Kidney glomerular epithelial cell (primary cell): ENCODE results near the gene CCDC86.

Source experiments
- DNase-seq: peaks from one replicate; lab custom pipeline; 2025; lab: John Stamatoyannopoulos, UW

Gene CCDC86

DNA sequence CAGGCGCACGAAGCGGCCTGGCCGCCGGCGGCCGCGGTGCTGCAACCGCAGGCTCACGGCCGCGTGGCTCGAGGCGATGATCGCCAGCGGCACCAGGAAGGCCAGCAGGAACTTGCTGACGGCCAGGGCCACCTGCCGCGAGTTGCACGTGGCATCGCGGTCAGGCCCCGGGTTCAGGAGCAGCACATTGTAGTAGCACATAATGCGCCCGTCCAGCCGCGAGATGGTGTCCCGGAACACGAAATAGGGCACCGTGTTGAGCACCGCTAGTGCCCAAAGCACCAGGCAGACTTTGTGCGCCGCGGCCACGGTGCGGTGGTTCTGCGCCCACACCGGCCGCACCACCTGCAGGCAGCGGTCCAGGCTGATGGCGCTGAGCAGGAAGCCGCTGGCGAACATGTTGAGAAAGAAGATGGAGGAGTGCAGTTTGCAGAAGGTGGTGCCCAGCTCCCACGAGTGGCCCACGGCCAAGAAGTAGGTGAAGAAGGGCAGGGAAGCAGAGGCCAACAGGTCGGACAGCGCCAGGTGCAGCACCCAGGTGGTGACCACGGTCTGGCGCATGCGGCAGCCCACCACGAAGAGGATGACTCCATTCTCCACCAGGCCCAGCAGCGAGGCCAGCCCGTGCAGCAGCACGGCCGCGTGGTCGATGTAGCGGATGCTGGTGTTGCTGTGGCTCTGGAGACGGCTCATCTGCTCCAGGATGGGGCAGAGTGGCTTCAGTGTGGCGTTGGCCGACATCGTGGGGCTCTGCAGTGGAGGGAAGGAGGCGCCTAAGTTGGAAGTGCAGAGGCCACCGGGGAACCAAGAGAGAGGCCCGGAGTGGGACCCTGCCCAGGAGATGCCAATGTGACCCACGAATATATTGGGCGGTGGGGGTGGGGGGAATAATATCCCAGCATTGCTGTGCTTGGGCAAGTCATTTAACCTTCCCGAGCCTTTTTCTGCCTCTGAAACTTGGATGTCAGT lies 11.4 kb downstream of the CCDC86 start:
- no peak for DNase-seq

DNA sequence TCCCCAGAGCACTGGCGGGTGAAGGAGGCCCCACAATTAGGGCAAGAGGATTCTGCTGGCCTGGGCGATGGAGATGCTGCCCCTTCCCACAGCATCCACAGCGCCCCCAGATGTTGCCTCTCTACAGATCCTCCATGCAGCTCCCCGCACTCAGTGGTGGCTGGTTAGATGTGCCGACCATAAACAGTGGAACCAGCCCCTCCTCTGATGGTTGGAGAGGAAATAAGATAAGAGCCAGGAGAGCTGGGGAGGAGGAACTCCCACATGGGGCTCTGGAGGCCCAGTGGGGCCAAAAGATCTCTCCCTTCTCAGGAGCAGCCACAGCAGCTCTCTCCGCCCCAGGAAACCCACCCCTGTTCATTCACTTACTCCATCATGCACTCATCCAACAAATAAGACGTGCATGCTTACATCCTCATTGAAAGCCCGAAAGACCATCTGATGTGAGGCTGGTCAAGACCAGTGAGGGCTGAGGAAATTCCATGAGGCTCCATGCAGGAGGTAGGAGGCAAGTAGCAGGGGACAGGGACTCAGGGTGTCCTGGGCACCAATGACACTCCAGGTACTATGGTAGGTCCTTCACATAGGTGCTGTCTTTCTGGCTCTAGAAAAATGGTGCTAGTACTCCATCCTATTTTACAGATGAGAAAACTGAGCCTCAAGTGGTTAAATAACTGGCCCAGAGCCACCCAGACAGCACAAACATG lies 12.4 kb downstream of the CCDC86 start:
- DNase-seq: no peak

DNA sequence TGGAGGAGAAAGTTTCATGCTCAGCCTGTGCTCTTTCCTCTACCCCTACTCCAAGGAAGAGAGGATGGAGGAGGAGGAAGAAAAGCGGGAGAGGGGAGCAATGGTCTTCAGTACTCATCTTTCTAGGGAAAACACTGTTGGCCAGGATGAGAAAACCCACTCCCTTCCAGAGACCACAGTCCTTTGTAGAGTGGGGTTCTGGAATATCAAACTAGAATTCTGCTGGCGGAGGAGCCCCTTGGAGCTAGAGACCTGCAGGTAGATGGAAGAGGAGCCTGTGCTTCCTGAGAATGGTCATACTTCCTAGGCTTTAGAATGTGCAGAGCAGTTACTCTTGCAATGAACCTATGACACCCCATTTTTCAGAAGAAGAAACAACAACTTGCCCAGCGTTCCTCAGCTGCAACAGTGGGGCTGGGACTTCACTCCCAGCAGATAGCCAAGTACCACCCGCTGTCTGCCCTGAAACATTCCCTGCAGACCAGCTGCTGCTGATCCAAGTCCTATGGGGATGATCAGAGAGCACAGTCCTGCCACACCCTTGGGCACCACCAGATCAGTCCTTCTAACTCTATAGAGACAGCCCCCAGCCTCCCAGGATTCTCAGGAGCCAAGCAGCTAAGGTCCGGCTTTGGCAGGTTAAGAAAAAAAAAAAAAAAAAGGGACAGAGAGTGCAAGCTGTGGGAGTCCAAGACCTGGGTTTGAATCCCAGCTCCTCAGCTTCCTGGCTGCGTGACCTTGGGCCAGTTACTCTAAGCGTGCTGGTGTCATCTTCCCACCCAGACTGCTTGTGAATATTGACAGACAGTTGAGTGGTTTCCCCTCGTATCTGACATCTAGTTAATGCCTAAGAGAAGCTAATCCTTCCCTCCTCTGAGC lies 13.2 kb downstream of the CCDC86 start:
- DNase-seq: no peak

DNA sequence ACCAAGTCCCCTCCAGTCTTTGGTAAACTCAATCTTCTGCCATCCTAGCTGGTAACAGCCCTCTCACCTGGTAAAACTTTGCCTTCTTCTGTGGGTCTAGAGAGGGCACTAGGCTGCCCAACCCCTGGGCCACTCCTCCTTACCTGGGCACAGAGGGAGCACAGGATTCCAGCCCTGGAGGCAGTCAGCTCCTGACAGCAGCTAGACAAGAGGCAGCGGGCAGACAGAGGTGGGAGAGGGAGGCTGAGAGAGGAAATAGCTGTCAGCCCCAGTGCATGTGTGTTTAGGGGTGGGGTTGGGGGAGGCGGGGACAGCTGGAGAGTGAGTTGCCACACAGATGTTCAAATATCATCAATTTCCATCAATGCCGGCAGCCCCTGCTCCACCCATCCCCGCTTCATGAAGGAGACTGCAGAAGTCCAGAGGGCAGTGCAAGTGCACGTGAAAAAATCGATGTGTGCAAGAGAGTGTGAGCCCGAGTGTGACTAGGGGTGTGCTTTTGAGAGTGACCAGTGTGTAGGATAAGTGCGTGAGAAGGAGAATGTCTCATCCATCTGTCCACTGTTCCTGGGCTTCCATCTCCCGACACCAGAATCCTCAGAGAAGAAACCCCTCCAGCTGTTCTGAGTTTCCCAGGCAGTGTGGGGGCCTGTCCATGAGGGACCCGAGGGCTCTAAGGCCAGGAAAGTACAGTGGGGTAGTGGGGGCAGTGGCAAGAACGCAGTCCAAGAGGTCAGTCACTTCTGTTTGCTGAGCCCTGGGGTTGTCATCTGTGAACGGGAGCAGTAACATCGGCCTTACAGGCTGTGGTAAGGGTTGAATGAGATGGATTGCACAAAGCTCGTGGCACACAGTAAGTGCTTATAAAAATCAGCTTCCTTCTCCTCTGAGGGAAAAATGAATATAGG lies 14.1 kb downstream of the CCDC86 start, which contains the start of gene PTGDR2:
PTGDR2 (minus strand) TSS at position 225 of the 908 bp plus-strand sequence. CDS start 2,228 bp downstream, outside the sequence.
- no peak for DNase-seq

DNA sequence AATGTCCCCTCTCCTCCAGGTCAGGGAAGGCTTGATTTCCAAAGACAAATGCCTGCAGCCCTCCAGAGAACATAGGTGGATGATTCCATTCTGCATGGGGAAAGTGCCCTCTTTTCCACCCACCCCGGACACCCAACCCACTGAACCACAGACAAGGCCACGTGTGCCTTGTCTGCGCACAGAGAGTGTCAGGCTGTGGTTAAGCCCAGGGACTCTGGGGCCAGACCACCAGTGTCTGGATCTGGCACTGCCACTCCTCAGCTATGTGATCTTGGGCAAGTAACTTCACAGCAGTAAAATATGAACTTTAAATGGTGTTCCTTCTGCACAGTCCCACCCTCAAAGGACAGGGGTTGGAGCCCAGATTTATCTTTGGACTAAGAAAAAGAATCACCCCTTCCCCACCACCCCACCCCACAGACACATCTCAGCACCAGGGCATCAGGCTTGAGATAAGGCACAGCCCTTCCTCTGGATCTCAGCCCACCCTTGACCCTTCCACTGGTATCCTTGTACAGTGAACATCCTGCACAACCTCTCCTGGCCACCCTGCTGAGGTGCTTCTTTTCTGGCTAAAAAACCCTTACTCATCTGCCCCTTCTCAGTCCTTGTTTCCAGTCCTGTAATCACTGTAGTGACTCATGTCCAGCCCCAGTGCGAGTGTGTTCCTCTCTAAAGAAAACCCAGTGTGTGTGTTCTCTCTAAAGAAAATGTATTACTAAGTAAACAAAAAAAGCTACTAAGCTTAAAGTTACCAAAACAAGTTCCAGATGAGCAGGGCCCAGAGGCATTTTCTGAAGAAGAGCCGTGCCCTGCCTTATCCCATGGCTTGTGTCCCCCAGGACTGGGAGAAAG lies 15.7 kb downstream of the CCDC86 start:
- DNase-seq: peak; percentile 7

DNA sequence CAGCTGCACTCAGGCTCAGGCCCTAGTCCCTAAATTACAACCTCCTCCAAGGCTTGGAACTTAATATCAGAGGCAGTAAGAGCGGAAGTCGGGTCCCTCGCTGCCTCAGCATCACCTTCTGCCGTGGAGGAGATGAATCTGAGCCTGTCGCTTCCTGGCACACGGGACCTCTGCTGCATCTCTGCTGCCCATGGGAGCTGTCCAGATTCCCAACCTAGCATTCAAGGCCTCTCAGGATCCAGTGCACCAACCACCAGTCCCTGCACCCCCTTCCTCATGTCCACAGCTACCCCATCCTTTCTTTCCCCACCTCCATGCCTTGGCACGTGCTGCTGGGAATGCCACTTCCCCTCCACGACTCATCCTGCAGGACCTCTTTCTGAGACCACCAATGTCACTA lies 16.3 kb downstream of the CCDC86 start:
- no peak for DNase-seq

DNA sequence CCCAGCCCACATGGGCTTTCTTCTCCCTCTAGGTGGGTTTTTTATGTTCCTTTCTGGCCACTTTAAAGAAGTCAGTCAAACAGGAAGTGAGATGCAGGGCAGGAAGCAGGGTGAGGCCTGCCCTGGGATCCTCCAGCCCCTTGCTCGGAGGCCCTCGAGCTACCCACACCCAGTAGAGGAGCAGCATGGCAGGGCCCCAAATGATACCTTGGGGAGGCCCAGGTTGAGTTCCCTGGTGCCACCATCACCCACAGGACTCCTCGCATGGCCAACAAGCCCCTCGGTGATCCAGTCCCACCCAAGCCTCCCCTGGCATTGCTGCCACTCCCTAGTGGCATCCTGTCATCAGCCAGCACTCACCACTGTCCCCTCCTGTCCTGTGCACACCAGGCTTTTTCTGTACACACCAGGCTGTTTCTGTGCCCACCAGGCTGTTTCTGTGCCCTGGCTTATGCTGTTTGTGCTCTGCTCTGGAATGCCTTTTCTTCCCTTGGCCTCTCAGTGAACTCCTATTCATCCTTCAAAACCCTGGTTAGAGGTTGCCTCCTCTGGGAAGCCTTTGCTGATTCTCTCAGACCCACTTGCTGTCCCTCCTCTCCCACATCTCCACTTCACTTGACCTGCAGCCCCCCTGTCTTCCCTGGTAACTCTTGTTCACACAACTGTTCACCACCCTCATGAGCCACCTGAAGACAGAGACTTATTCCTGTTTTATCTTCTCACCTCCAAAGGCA lies 17.0 kb downstream of the CCDC86 start:
- no peak for DNase-seq

DNA sequence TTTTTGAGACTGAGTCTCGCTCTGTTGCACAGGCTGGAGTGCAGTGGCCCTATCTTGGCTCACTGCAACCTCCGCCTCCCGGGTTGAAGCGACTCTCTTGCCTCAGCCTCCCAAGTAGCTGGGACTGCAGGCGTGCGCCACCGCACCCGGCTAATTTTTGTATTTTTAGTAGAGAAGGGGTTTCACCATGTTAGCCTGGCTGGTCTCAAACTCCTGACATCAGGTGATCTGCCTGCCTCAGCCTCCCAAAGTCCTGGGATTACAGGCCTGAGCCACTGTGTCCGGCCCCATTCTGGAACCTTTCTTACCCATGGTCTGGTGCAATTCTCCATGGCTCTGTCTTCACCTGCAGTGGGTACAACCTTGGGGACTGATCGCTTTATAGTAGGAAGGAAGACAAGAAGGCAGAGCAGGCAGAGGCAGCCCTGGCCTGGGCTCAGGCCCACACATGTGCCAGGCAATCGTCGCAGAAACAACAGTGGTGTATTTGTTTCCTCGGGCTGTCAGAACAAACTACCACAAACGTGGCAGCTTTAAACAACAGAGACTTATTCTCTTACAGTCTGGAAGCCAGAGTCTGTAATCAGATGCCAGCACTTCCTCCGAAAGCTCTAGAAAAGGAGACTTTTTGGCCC lies 17.8 kb downstream of the CCDC86 start:
- no peak for DNase-seq

DNA sequence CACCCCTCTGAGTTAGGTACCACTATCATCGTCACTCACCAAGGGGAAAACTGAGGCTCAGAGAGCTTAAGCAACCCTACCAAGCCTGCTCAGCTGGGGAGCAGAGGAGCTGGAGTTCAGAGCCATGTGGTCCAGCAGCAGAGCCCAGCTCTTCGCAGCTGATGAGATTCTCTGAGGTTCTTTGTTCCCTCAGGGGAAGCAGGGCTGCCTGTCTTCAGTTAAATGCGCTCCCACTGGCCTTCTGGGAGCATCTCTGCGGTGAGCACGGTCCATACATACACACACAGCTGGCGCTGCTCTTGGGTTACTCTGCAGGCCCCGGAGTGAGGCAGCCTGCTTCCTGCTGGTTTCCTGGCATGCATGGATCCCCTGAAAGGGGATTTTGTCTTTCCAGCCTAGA lies 19.0 kb downstream of the CCDC86 start:
- DNase-seq: no peak

DNA sequence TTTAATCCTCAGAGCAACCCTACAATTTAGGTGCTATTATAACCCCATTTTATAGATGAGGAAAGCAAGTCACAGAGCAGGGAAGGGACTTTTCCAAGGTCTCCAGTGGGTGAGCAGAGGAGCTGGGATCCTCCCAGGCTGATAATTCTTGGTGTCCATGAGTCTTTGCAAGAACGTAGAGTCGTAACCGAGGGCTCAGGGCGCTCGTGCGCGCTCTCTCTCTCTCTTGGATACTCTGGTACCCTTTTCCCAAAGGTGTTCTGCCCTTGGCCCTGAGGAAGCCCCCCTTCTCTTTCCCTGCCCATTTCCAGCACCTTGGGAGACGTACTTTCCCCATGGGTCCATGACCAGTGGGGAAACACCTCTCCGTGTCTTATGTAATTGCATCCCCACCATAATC lies 20.3 kb downstream of the CCDC86 start:
- no peak for DNase-seq

DNA sequence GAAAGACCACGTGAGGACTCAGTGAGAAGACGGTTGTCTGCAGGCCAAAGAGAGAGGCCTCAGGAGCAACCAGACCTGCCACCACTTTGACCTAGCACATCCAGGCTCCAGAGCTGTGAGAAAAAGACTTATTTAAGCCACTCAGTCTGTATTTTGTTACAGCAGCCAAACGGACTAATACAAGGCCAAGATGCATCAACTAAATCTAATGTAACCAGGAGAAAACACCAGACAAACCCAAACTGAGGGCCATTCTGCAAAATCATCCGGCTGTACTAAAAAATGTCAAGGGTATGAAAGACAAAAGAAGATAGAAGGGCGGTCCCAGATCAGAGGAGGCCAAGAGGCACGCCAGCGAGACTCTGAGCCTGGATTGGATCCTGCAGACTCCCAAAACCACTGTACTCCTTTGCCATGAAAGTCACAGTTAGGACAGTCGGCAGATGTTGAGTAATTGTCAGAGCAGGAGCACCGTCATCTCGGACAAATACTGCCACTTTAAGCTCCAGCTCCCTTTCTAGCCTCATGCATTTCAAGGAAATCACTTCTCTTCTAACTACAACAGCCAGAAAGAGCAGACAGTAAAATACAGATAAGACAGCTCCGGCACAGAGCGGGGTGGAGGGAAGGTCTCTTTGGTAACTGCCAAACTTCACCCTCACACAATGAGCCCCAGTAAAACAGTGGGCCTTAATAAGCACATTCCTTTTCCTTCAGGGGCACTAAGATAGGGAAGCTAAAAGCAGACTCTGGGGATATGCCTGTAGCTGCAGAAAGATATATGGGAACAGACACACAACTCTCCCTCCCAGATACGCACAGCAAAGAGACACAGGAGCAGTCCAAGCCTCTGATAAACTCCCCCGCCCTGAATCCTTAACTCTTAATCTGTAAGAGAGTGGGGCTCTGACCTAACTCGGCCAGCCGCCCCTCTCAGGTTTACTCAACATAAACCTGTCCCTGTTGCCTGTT lies 21.9 kb downstream of the CCDC86 start:
- DNase-seq: no peak

DNA sequence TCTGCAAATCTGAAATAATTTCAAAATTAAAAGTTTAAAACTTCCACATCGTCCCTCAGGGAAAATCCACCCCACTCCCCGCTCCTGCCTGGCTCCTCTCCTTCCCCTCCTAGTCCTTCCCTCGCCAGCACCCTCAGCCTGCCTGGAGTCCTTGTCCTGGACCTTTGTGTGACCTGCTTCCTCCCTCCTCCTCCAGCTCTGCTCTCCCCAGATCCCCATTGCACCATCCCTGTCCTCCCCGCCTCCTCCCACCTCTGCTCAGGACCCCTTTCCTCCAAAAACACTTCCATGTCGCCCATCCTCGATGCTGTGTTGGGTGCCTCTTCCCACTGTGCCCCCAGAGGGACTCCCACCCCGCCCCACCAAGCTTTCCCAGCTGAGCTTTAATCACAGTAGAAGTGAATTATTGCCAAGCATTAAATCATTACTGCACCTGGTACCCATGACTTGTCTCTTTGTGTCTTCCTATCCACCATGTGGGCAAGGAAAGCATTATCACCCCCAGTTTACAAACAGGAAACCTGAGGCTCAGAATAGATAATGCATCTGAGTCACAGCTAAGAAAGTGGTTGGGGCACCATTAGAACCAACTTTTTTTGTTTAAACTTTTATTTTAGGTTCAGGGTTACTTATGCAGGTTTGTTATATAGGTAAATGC lies 23.1 kb downstream of the CCDC86 start:
- DNase-seq: no peak

DNA sequence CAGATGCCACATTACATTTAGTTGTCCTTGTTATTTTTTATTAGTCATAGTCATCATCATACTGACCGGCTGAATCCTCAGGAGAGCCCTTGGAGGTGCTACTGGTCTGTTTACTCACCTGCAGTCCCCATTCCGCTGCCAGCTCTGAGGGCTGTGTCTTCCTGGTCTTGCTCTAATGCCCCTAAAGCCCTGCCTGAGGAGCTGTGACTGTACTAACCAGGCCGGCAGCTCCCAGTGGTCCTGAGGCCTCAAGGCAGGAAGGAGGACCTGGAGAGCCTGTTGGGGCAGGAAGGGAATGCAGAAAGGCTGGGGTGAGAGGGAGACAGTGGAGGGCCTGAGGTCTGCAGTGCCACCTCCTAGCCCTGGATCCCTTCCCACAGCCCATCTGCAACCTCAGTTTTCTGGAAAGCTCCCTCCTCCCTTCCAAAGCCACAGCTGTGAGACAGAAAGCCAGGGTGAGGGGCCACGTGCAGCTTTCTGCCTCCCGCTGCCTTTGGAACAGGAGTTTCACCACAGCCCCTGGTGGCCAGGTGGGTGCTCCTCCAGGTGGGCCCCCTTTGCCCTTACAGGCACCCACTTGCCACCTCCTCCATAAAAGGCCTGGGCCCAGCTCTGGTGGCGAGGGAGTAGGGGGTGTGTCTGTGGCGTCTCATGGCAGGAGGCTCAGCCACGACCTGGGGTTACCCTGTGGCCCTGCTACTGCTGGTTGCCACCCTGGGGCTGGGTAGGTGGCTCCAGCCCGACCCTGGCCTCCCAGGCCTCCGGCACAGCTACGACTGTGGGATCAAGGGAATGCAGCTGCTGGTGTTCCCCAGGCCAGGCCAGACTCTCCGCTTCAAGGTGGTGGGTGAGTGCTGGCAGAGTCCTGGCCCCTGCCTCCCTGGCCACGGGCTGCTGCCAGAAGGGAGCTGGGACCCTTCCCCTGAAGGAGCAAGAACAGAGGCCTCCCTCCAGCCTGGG lies 25.3 kb downstream of the CCDC86 start, which contains the start of gene ZP1:
ZP1 (plus strand) TSS at position 632 of the 960 bp plus-strand sequence; CDS start at position 652, 20 bp downstream.
- DNase-seq: no peak

DNA sequence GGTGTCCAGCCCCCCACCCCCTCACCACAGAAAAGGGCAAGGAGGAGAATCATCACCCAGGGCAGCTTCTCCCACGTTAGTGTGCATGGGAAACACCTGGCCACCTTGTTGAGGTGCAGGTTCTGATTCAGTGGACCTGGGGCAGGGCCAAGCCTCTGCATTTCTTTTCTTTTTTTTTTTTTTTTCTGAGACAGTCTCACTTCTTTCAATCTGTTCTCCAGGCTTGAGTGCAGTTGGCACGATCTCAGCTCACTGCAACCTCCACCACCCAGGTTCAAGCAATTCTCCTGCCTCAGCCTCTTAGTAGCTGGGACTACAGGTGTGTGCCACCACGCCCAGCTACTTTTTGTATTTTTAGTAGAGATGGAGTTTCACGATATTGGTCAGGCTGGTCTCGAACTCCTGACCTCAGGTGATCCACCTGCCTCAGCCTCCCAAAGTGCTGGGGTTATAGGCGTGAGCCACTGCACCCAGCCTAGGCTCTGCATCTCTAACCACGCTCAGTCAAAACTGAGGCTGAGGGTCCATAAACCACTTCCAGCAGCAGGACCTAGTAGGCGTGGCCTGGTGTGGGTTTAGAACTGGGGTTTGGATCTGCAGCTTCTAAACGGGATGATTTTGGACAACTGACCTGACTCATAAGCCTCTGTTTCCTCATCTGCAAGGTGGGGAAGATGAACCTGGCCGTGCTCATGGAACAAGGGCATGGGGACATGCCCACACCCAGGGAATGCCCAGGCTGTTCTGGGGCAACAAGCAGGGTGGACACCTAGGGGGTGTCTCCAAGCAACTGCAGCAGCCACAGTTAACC lies 26.2 kb downstream of the CCDC86 start:
- no peak for DNase-seq
